GM10847 (cell line): ENCODE data around the gene C17orf50.

Experiments used
- POLR2A ChIP-seq: IDR thresholded peaks from 2 replicates; pipeline ENCODE4 v1.6.1; 2011; ENCODE audit not compliant: insufficient read length; ENCODE audit errors: extremely low read depth

Gene C17orf50

GRCh38 chr17:35764123-35764991 is 3.7 kb downstream of the C17orf50 start:
- no peak for TF ChIP-seq POLR2A

- TF ChIP-seq POLR2A: no peak
Observed at GRCh38 chr17:35765086-35765710, 4.5 kb downstream of the C17orf50 start.

GRCh38 chr17:35765756-35766488 is 5.2 kb downstream of the C17orf50 start:
- TF ChIP-seq POLR2A: no peak

- no peak for TF ChIP-seq POLR2A
Observed at GRCh38 chr17:35766489-35766877, 5.8 kb downstream of the C17orf50 start.

- no peak for TF ChIP-seq POLR2A
Observed at GRCh38 chr17:35766903-35767510, 6.3 kb downstream of the C17orf50 start.

GRCh38 chr17:35768797-35769196 is 8.1 kb downstream of the C17orf50 start:
- no peak for TF ChIP-seq POLR2A

- TF ChIP-seq POLR2A: no peak
Observed at GRCh38 chr17:35769895-35770486, 9.3 kb downstream of the C17orf50 start.

- no peak for TF ChIP-seq POLR2A
Observed at GRCh38 chr17:35773129-35773528, 12.4 kb downstream of the C17orf50 start.

GRCh38 chr17:35773679-35774425 is 13.2 kb downstream of the C17orf50 start:
- TF ChIP-seq POLR2A: no peak

GRCh38 chr17:35774499-35774898 is 13.8 kb downstream of the C17orf50 start:
- no peak for TF ChIP-seq POLR2A

- TF ChIP-seq POLR2A: no peak
Observed at GRCh38 chr17:35775039-35775438, 14.4 kb downstream of the C17orf50 start.

- TF ChIP-seq POLR2A: no peak
Observed at GRCh38 chr17:35775583-35775982, 14.9 kb downstream of the C17orf50 start.

- TF ChIP-seq POLR2A: no peak
Observed at GRCh38 chr17:35778641-35779196, 18.0 kb downstream of the C17orf50 start.

GRCh38 chr17:35780950-35781349 is 20.3 kb downstream of the C17orf50 start:
- no peak for TF ChIP-seq POLR2A
